Activated T-helper 2 cell treated with anti-CD3 and anti-CD28 coated beads, Interferon-gamma antibody, Interleukin-2, Interleukin-4, amounts not matched to agents 10 μg/mL and 5 μg/mL and 100 μg/mL, durations not matched to agents 14 hours and 24 hours and 36 hours (primary cell): ENCODE data around the gene ALX4. TPM values are rescaled to one million over a fixed set of nuclear protein-coding genes. Genes with fewer than 3 reads are reported as not detected.

Experiments used
- DNase-seq: peaks from one replicate; pipeline ENCODE4 v3.0.0; 2021; ENCODE audit warnings: low spot score
- H3K27ac Mint-ChIP-seq: one replicate; pipeline ENCODE4 v1.8.0; 2021; ENCODE audit warnings: mixed read lengths
- H3K27me3 Mint-ChIP-seq: one replicate; pipeline ENCODE4 v1.8.0; 2021; ENCODE audit warnings: low read depth, mixed read lengths
- H3K36me3 Mint-ChIP-seq: one replicate; pipeline ENCODE4 v1.8.0; 2021; ENCODE audit warnings: low read depth, mixed read lengths
- H3K4me1 Mint-ChIP-seq: one replicate; pipeline ENCODE4 v1.8.0; 2021; ENCODE audit warnings: low read depth, mixed read lengths
- H3K4me3 Mint-ChIP-seq: one replicate; pipeline ENCODE4 v1.8.0; 2021; ENCODE audit warnings: low read depth, mild to moderate bottlenecking, moderate library complexity, mixed read lengths
- H3K9me3 Mint-ChIP-seq: one replicate; pipeline ENCODE4 v1.8.0; 2021; ENCODE audit warnings: mixed read lengths
- intact Hi-C: fragments of 100-400 bp; cut with micrococcal nuclease; formaldehyde crosslinking; loops from one replicate; pipeline ENCODE4 v1.15.1; 2023
- total RNA-seq: library from RNA; stranded (reverse); gene quantifications from 2 replicates; pipeline ENCODE4 v1.2.3, GENCODE V29; 2022

ALX4 gene
- total RNA-seq, 1 donor from 2014 or later = not detected

DNA sequence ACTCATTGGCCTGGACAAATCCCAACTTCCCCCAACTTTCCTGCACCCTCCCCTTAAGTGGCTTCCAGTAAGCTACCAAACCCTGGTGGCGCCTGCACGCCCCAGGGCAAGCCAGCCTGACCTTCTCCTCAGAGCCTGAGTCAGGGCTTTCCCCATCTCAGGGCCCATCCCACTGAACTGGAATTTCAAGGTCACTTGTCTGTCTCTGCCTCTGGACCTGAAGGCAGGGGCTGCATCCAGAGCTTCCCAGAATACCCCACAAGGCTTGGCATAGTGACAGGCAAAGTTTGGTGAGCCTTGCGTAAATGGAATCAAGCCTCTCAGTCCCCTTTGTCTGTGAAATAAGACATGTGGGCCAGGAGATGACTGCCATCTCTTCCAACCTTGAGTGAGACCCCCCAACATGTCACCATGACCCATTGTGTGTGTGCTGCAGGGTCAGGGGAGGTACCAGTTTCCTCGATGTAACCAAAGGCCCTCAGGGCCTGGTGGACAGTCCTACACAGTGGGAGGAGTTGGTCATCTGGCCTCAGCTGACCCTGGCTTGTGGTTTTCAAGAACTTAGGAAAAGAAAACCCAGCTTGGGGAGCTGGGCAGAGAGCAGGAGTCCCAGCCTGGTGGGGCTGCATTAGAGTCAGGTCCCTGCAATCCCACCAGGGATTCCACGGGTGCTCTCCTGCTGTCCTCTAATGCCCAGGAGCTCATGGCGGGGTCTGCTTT, 8.9 kb downstream of the ALX4 start:
- Mint-ChIP-seq H3K4me3 (no peak overlapping the region), H3K27ac (no peak overlapping the region), H3K9me3 (no peaks in the 10 kb centered on the region), H3K4me1 (peaks cover 16% of the 10 kb centered on the region), H3K27me3 (peaks cover 56% of the 10 kb centered on the region), H3K36me3 (no peaks in the 10 kb centered on the region)
- DNase-seq = no peak
- intact Hi-C loops = loop anchor here (10.0 kb wide), 1 partner anchor 206 kb away; the partner anchor contains the start of gene EXT2

DNA sequence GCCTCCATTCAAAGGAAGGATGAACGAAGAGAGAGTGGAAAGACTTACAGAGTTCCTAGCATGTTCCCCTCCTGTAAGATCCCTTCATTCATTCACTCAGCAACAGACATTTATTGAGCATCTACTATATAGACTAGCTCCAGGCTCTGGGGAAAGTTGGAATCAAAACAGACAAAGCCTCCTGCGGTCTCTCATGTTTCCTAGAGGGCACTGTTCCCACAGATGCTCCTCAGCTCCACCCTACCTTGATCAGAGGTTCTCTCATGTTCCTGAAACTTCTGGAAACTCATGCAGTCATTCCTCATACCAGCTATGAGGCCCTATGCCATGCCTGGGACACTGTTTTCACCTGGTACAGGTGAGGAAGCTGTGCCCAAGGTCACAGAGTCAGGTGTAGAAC, 11.1 kb downstream of the ALX4 start:
- H3K9me3 Mint-ChIP-seq = no peaks in the 10 kb centered on the region
- no peak overlapping the region for H3K4me3 Mint-ChIP-seq
- peaks cover 35% of the 10 kb centered on the region for H3K27me3 Mint-ChIP-seq
- no peaks in the 10 kb centered on the region for H3K36me3 Mint-ChIP-seq
- H3K4me1 Mint-ChIP-seq = no peaks in the 10 kb centered on the region
- DNase-seq = no peak
- intact Hi-C loops = no loop called here
- no peak overlapping the region for H3K27ac Mint-ChIP-seq

GRCh38 chr11:44290208-44290607, 19.7 kb downstream of the ALX4 start:
- H3K4me1 Mint-ChIP-seq = no peaks in the 10 kb centered on the region
- no peaks in the 10 kb centered on the region for H3K9me3 Mint-ChIP-seq
- no peak overlapping the region for H3K27ac Mint-ChIP-seq
- no peak overlapping the region for H3K4me3 Mint-ChIP-seq
- no peaks in the 10 kb centered on the region for H3K36me3 Mint-ChIP-seq
- intact Hi-C loops = no loop called here
- peaks cover 2% of the 10 kb centered on the region for H3K27me3 Mint-ChIP-seq
- no peak for DNase-seq

GRCh38 chr11:44288133-44288526, 21.8 kb downstream of the ALX4 start:
- no peak overlapping the region for H3K27ac Mint-ChIP-seq
- intact Hi-C loops = loop anchor here (10.0 kb wide), 1 partner anchor 173 kb away; no protein-coding TSS in a partner anchor
- H3K4me3 Mint-ChIP-seq = no peak overlapping the region
- no peaks in the 10 kb centered on the region for H3K9me3 Mint-ChIP-seq
- DNase-seq = no peak
- H3K4me1 Mint-ChIP-seq = no peaks in the 10 kb centered on the region
- peaks cover 2% of the 10 kb centered on the region for H3K27me3 Mint-ChIP-seq
- no peaks in the 10 kb centered on the region for H3K36me3 Mint-ChIP-seq

DNA sequence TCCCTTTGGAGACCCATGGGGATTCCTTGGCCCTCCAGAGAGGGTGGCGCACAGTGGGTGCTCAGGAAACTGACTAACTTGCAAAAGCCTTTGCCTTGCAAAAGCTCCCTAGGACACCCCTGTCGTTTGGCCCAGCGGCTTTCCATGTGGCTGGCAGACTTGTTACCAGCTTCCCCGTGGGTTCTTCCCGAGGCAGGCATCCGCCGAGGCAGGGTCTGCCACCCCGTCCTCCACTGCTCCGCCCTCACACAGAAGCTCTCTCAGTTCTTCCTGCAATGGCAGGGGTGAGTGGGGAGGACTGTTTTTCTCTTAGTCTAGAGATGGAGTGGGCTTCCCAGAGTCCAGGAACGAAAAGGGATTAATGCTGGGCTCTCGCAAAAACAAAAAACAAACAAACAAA, 23.0 kb downstream of the ALX4 start:
- Mint-ChIP-seq H3K4me3 (no peak overlapping the region), H3K4me1 (no peaks in the 10 kb centered on the region), H3K9me3 (no peaks in the 10 kb centered on the region), H3K27me3 (no peaks in the 10 kb centered on the region), H3K36me3 (no peaks in the 10 kb centered on the region), H3K27ac (no peak overlapping the region)
- DNase-seq = no peak
- intact Hi-C loops = loop anchor here (1.0 to 10.0 kb wide), 2 partner anchors 172 to 251 kb away; no protein-coding TSS in a partner anchor

DNA sequence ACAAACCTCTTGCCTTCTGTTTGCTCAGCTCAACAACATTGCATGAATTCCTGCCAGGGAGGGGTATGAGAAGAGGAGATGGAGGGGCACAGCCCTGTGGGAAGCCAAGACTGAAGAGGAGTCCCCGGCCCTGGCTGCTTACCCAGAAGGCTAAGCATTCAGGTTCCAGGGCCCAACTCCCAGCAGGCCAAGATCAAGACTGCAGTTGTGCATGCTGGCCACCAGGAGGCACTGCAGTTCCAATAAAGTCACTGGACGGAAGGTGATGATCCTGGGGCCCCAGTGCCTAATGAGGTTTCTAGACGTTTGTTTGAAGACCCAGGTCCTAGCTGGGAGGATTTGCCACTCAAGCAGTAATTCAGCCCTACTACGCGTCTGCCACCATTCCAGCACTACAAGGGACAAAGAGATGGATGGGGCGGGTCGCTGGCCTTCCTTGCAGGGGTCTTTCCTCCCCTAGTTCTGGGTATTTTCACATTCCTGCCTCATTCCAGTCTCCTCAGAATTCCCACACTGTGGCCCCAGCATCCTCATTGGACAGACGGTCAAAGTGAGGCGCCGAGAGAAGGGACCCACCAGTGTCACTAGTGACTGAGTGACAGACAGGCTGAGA, 23.6 kb downstream of the ALX4 start:
- no peaks in the 10 kb centered on the region for H3K27me3 Mint-ChIP-seq
- intact Hi-C loops = loop anchor here (1.0 to 10.0 kb wide), 2 partner anchors 172 to 252 kb away; no protein-coding TSS in a partner anchor
- no peaks in the 10 kb centered on the region for H3K36me3 Mint-ChIP-seq
- H3K4me3 Mint-ChIP-seq = no peak overlapping the region
- DNase-seq = peak; percentile 47
- H3K9me3 Mint-ChIP-seq = no peaks in the 10 kb centered on the region
- H3K27ac Mint-ChIP-seq = no peak overlapping the region
- H3K4me1 Mint-ChIP-seq = no peaks in the 10 kb centered on the region

GRCh38 chr11:44285756-44286155, 24.2 kb downstream of the ALX4 start:
- no peak for DNase-seq
- Mint-ChIP-seq H3K27ac (no peak overlapping the region), H3K4me3 (no peak overlapping the region), H3K36me3 (no peaks in the 10 kb centered on the region), H3K27me3 (no peaks in the 10 kb centered on the region), H3K4me1 (no peaks in the 10 kb centered on the region), H3K9me3 (no peaks in the 10 kb centered on the region)
- intact Hi-C loops = loop anchor here (1.0 to 10.0 kb wide), 2 partner anchors 171 to 253 kb away; no protein-coding TSS in a partner anchor

DNA sequence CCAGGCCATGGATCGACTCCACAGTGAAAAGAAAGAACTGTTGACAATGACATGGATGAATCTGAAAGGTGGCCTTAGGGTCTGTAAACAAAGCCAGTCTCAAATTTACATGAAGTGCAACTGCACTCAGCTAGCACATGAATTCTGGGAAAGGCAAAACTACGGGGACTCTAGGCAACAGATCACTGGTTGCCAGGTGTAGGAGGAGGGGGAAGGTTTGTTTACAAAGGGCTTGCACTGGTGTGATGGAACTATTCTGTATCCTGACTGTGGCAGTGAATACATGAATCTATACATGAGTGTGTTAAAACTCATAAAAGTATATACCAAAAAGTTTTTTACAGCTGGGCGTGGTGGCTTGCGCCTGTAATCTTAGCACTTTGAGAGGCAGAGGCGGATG, 27.3 kb downstream of the ALX4 start:
- Mint-ChIP-seq H3K27ac (no peak overlapping the region), H3K4me3 (no peak overlapping the region), H3K27me3 (peaks cover 2% of the 10 kb centered on the region), H3K9me3 (no peaks in the 10 kb centered on the region), H3K36me3 (no peaks in the 10 kb centered on the region), H3K4me1 (no peaks in the 10 kb centered on the region)
- intact Hi-C loops = loop anchor here (10.0 kb wide), 1 partner anchor 168 kb away; no protein-coding TSS in a partner anchor
- DNase-seq = no peak

GRCh38 chr11:44281151-44281550, 28.8 kb downstream of the ALX4 start:
- no peaks in the 10 kb centered on the region for H3K36me3 Mint-ChIP-seq
- intact Hi-C loops = loop anchor here (10.0 kb wide), 1 partner anchor 166 kb away; no protein-coding TSS in a partner anchor
- no peaks in the 10 kb centered on the region for H3K4me1 Mint-ChIP-seq
- peaks cover 2% of the 10 kb centered on the region for H3K27me3 Mint-ChIP-seq
- H3K27ac Mint-ChIP-seq = no peak overlapping the region
- no peak for DNase-seq
- H3K9me3 Mint-ChIP-seq = no peaks in the 10 kb centered on the region
- no peak overlapping the region for H3K4me3 Mint-ChIP-seq

- Mint-ChIP-seq H3K4me3 (no peak overlapping the region), H3K27ac (no peak overlapping the region), H3K4me1 (no peaks in the 10 kb centered on the region), H3K27me3 (peaks cover 2% of the 10 kb centered on the region), H3K36me3 (no peaks in the 10 kb centered on the region), H3K9me3 (no peaks in the 10 kb centered on the region)
- intact Hi-C loops = loop anchor here (10.0 kb wide), 1 partner anchor 165 kb away; no protein-coding TSS in a partner anchor
- DNase-seq = no peak
Observed at GRCh38 chr11:44280257-44280656, 29.7 kb downstream of the ALX4 start.

DNA sequence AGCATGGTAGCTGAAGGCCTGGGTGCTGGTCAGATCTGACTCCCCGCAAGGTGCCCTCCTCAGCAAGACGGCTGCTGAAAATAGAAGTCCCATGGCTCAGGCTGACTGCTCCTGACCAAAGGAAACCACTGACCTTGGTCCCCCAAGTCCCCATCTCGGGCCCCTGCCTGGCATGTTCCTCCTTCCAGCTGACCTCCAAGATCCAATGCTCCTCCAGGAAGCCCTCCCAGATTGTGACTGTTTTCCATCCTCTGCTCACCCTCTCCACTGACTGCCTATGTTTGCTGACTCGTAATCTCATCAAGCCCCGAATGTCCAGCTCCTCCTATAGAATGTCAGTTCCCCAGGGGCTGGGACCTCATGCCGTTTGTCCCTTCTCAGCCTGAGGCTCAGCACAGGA, 30.5 kb downstream of the ALX4 start:
- no peaks in the 10 kb centered on the region for H3K4me1 Mint-ChIP-seq
- no peak overlapping the region for H3K27ac Mint-ChIP-seq
- DNase-seq = no peak
- no peaks in the 10 kb centered on the region for H3K36me3 Mint-ChIP-seq
- H3K9me3 Mint-ChIP-seq = no peaks in the 10 kb centered on the region
- intact Hi-C loops = no loop called here
- H3K4me3 Mint-ChIP-seq = no peak overlapping the region
- peaks cover 2% of the 10 kb centered on the region for H3K27me3 Mint-ChIP-seq

DNA sequence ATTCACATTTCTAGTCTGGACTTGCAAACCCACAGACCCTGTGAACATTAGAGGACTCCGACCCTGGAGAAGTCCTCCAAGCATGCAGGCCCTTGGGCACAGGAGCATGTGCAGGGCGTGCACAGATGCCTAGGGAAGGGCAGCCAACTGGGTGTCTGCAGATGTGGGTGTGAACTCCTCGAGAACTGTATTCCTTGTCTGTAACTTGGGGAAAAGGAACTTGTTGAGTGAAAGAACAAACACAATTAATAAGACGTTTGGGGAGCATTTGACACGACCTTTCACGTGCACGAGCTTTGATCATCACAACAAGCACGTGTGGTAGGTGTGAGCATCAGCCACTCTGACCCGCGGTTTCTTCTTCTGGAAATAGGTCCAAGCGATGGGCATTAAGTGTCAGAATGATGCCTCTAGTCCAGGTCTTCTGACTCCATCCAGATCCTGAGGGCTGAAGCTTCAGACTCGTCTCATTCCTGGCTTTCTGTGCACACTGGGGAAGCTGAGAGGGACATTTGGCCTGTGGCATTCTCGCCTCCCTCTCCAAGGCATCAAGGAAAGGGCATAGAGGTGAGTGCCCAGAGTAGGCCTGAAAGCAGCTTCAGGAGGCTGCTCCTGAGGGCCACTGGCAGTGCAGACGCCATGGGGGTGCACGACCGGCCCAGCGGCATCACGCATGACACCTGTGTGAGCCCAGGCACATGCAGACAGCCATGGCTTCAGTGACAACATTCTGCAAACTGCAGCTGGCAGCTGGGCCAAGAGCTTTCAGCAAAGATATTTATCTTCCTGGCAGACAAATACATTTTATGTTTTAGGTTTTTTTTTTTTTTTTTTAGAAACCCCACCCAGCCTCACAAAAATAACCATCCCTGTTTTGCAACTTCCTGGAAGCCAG, 32.5 kb downstream of the ALX4 start:
- Mint-ChIP-seq H3K36me3 (no peaks in the 10 kb centered on the region), H3K4me3 (no peak overlapping the region), H3K27me3 (peaks cover 2% of the 10 kb centered on the region), H3K27ac (no peak overlapping the region), H3K4me1 (no peaks in the 10 kb centered on the region), H3K9me3 (no peaks in the 10 kb centered on the region)
- no peak for DNase-seq
- intact Hi-C loops = no loop called here
